ENCODE measurements around the gene ELMO1. TPM values are rescaled to one million over a fixed set of nuclear protein-coding genes. Genes with fewer than 3 reads are reported as not detected.

Gene ELMO1
- total and polyA plus RNA-seq, 2 of the 13 experiments (the other 11 are each of a cell fraction or from before 2014, with no cell fraction given): 0.11 to 0.17 TPM

- TF ChIP-seq ARHGAP35 (CRISPR knock-in tag; IDR thresholded peaks at IDR 0.05; ENCODE audit: borderline replicate concordance): no peak
- no peak for TF ChIP-seq CENPBD1 (CRISPR knock-in tag; IDR thresholded peaks at IDR 0.05; ENCODE audit: borderline replicate concordance, low read depth)
- peak; percentile 66 for TF ChIP-seq NFE2L2 (IDR thresholded peaks at IDR 0.05; ENCODE audit: low read length)
- TF ChIP-seq NFE2 (CRISPR knock-in tag; IDR thresholded peaks at IDR 0.05): peak; percentile 77; the same call in 1 of the 2 replicates
- peak; percentile 15; the same call in 1 of the 2 replicates for TF ChIP-seq MAFF (IDR thresholded peaks at IDR 0.05; ENCODE audit: low read depth, low read length)
- no peak for TF ChIP-seq YEATS2 (CRISPR knock-in tag; IDR thresholded peaks at IDR 0.05; ENCODE audit: borderline replicate concordance)
These were observed 337.8 kb downstream of the ELMO1 start (continued) for GRCh38 chr7:37110660-37111424.

DNA sequence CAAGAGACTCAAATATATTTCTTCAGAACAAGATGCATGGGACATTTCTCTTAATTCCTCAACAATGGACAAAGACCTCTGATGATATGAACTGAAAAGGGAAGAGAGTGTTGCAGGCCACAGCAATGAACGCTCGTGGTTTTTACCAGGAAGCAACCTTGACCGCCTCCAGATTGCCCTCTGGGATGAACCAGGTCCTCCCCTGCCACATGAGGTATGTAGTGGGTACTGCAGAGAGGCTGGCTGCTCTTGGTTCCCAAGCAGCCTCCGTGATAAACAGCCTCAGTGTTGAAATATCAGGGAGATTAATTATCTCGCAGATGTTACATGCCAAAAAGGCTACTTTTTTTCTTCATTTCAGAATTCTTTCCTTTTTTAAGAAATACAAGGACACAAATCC is 338.8 kb downstream of the ELMO1 start:
- no peak overlapping the region for H3K27ac ChIP-seq (ENCODE audit: extremely low read length, insufficient read depth, low read length)
- H3K79me2 ChIP-seq (ENCODE audit: insufficient read depth, low read length): no peaks in the 10 kb centered on the region
- H3K4me3 ChIP-seq (replicated peaks in 1 of 3; ENCODE audit: insufficient read depth in 1 of 3, low read depth in 2 of 3, low read length in 3 of 3): no peak overlapping the region
- H3K27me3 ChIP-seq (ENCODE audit: control insufficient read depth in 1 of 2, insufficient read depth in 2 of 2, low read length in 2 of 2): 0 out of 5 replicates have a peak, but pooled peaks cover 0 to 1% of the 10 kb centered on the region in 2 experiments
- DNase-seq (ENCODE audit: low spot score): peak; percentile 35
- no peak for FAIRE-seq
- H3K4me2 ChIP-seq (ENCODE audit: low read depth, low read length): peak overlapping the region; percentile 24; the same call in 1 of the 2 replicates
- H3K4me1 ChIP-seq (ENCODE audit: insufficient read depth, low read length): peaks cover 31% of the 10 kb centered on the region
- peak; percentile 98 for ATAC-seq
- 30% methylated on average over 5 of the region's 5 CpGs for WGBS (ENCODE audit: low lambda C conversion rate)
- ChIA-PET POLR2A (no interaction called here), CTCF (ENCODE audit: low intra/inter-chr PET ratio, low total read pairs) (no interaction called here)
- in situ Hi-C loops (cut with HindIII; ENCODE audit: extremely low pct_ligation_motif_present, low pct_unique_long_range_greater_than_20kb): no loop called here
- no peak overlapping the region for H2AFZ ChIP-seq (ENCODE audit: low read length)
- no peaks in the 10 kb centered on the region for H3K36me3 ChIP-seq (replicated peaks in 1 of 2; ENCODE audit: control insufficient read depth in 1 of 2, insufficient read depth in 2 of 2, low read length in 2 of 2)
- H3K9me3 ChIP-seq (ENCODE audit: low read length): no peaks in the 10 kb centered on the region
- H3K9ac ChIP-seq (ENCODE audit: insufficient read depth, low read depth, low read length): no peak overlapping the region
- intact Hi-C loops (cut with micrococcal nuclease; ENCODE audit: unreplicated experiment): loop anchor here (5.0 to 10.0 kb wide), 2 partner anchors 38 to 65 kb away; no protein-coding TSS in a partner anchor
- H4K20me1 ChIP-seq (ENCODE audit: insufficient read depth, low read length): no peaks in the 10 kb centered on the region
- BruUV-seq (replicated peaks): no TSS peak
- TF ChIP-seq TEAD2 (CRISPR knock-in tag; IDR thresholded peaks at IDR 0.05): no peak
- no peak for TF ChIP-seq HNF1A (IDR thresholded peaks at IDR 0.05; ENCODE audit: low read depth)
- TF ChIP-seq HNF1A (CRISPR knock-in tag; IDR thresholded peaks at IDR 0.05; ENCODE audit: borderline replicate concordance): no peak
- TF ChIP-seq ELF3 (CRISPR knock-in tag; IDR thresholded peaks at IDR 0.05): peak; percentile 31; the same call in 1 of the 2 replicates
- 0 out of 2 replicates have a peak, but pooled peaks have one; percentile 8 for TF ChIP-seq RARA (CRISPR knock-in tag; IDR thresholded peaks at IDR 0.05)
- TF ChIP-seq POLR2AphosphoS2 (IDR thresholded peaks at IDR 0.05; ENCODE audit: low read depth, low read length): no peak
- TF ChIP-seq STAG1 (CRISPR knock-in tag; IDR thresholded peaks at IDR 0.05): peak; percentile 20
- TF ChIP-seq CTCF (CRISPR knock-in tag; IDR thresholded peaks at IDR 0.05): 0 out of 2 replicates have a peak, but pooled peaks have one; percentile 35
- no peak for TF ChIP-seq SRF (IDR thresholded peaks at IDR 0.05; ENCODE audit: low read depth, low read length)
- 0 out of 2 replicates have a peak, but pooled peaks have one; percentile 16 for TF ChIP-seq RXRB (CRISPR knock-in tag; IDR thresholded peaks at IDR 0.05; ENCODE audit: borderline replicate concordance)
- TF ChIP-seq ZNF530 (CRISPR knock-in tag; IDR thresholded peaks at IDR 0.05; ENCODE audit: low read depth): no peak
- TF ChIP-seq DMAP1 (CRISPR knock-in tag; IDR thresholded peaks at IDR 0.05): no peak

All from HepG2 (cell line).